NT2/D1 (cell line): Measurements from ENCODE around the gene TAF1.
"Not testable (repeated sequence)": the region's sequence is repeated elsewhere in the genome, so short reads cannot be mapped to it uniquely, and the experiment has no call there.

Experiments
- YY1 ChIP-seq: IDR thresholded peaks from 2 replicates; pipeline ENCODE4 v1.6.1; 2011; ENCODE audit not compliant: insufficient read length, insufficient read depth
- ZNF274 ChIP-seq: IDR thresholded peaks from 2 replicates; pipeline ENCODE4 v1.6.1; 2011; ENCODE audit warnings: mild to moderate bottlenecking, low read depth, low read length

DNA sequence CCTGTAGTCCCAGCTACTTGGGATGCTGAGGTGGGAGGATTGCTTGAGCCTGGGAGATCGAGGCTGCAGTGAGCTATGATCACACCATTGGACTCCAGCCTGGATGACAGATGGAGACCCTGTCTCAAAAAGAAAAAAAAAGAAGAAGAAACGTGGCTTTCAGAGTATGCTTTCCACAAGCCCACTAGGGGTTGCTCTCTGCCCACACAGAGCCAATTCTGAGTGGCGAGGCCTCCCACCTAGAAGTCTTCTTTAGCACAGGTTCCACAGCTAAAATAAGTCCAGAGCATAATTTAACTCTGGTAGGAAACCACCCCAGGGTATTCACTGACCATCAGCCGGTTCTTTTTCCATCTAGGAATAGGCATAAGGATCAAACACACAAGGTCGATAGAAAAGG lies 50.1 kb downstream of the TAF1 start:
- not testable (repeated sequence) for TF ChIP-seq ZNF274, YY1
